Large intestine (tissue), 3 donors: ENCODE results near the gene MSI2. TPM values are rescaled to one million over a fixed set of nuclear protein-coding genes. Genes with fewer than 3 reads are reported as not detected.

Experiments
- DNase-seq, 2 donors: peaks; one replicate each; pipeline versions ENCODE4 v3.0.0 to v3.0.0-alpha.2; 2013
- H3K27ac ChIP-seq: one replicate; pipeline ENCODE4 v1.5.1; 2013; ENCODE audit warnings: low read length
- H3K27me3 ChIP-seq: 2 replicates; pipeline ENCODE4 v1.6.1; 2013; ENCODE audit warnings: low read length; ENCODE audit not compliant: control insufficient read depth, insufficient read depth
- H3K36me3 ChIP-seq: 2 replicates; pipeline ENCODE4 v1.6.1; 2013; ENCODE audit warnings: low read length; ENCODE audit not compliant: control insufficient read depth, insufficient read depth
- H3K4me1 ChIP-seq: one replicate; pipeline ENCODE4 v1.6.1; 2013; ENCODE audit warnings: low read length; ENCODE audit not compliant: control insufficient read depth, insufficient read depth
- H3K4me3 ChIP-seq: one replicate; pipeline ENCODE4 v1.5.1; 2013; ENCODE audit warnings: low read length
- H3K9me3 ChIP-seq: one replicate; pipeline ENCODE4 v1.6.1; 2013; ENCODE audit warnings: mild to moderate bottlenecking, low read depth, low read length, moderate library complexity; ENCODE audit not compliant: control insufficient read depth
- WGBS: methylation state at CpG from one replicate; pipeline ENCODE4 v1.1.5; 2013; ENCODE audit warnings: low lambda C conversion rate; ENCODE audit not compliant: insufficient coverage; 5-methylcytosine and 5-hydroxymethylcytosine counted together
- polyA plus RNA-seq: library from polyadenylated mRNA; unstranded; fragments of 120-200 nt; gene quantifications from one replicate; pipeline ENCODE4 v1.2.1, GENCODE V29; 2013

MSI2 gene
- polyA plus RNA-seq, 1 donor = 46.1 TPM

GRCh38 chr17:57442914-57443571, 186.7 kb downstream of the MSI2 start:
- H3K36me3 ChIP-seq = no peaks in the 10 kb centered on the region
- no peak for DNase-seq
- H3K27ac ChIP-seq = no peak overlapping the region
- no CpG with 5 or more reads among the region's 16 CpGs for WGBS
- H3K27me3 ChIP-seq = no peaks in the 10 kb centered on the region
- no peak overlapping the region for H3K4me3 ChIP-seq
- H3K4me1 ChIP-seq = peaks cover 34% of the 10 kb centered on the region
- no peaks in the 10 kb centered on the region for H3K9me3 ChIP-seq

- no peak for DNase-seq
- Histone ChIP-seq H3K4me3 (no peak overlapping the region), H3K27ac (no peak overlapping the region), H3K9me3 (no peaks in the 10 kb centered on the region), H3K27me3 (no peaks in the 10 kb centered on the region), H3K4me1 (peaks cover 34% of the 10 kb centered on the region), H3K36me3 (no peaks in the 10 kb centered on the region)
- no CpG with 5 or more reads among the region's 5 CpGs for WGBS
Observed at GRCh38 chr17:57443781-57444180, 187.5 kb downstream of the MSI2 start.

GRCh38 chr17:57444682-57445450, 188.5 kb downstream of the MSI2 start:
- Histone ChIP-seq H3K4me3 (no peak overlapping the region), H3K27ac (no peak overlapping the region), H3K27me3 (no peaks in the 10 kb centered on the region), H3K36me3 (no peaks in the 10 kb centered on the region), H3K4me1 (peaks cover 28% of the 10 kb centered on the region), H3K9me3 (no peaks in the 10 kb centered on the region)
- WGBS = 30% methylated on average over 2 of the region's 13 CpGs
- no peak for DNase-seq

- no peak for DNase-seq
- Histone ChIP-seq H3K36me3 (no peaks in the 10 kb centered on the region), H3K4me1 (peaks cover 17% of the 10 kb centered on the region), H3K27me3 (no peaks in the 10 kb centered on the region), H3K4me3 (no peak overlapping the region), H3K9me3 (no peaks in the 10 kb centered on the region), H3K27ac (no peak overlapping the region)
- WGBS = 76% methylated on average over 2 of the region's 17 CpGs
Observed at GRCh38 chr17:57445772-57446472, 189.6 kb downstream of the MSI2 start.

- Histone ChIP-seq H3K9me3 (no peaks in the 10 kb centered on the region), H3K4me1 (peaks cover 7% of the 10 kb centered on the region), H3K36me3 (peaks cover 2% of the 10 kb centered on the region), H3K27me3 (no peaks in the 10 kb centered on the region), H3K4me3 (no peak overlapping the region), H3K27ac (no peak overlapping the region)
- no CpG with 5 or more reads among the region's 10 CpGs for WGBS
- DNase-seq = no peak
Observed at GRCh38 chr17:57447357-57447989, 191.2 kb downstream of the MSI2 start.

GRCh38 chr17:57447990-57448758, 191.9 kb downstream of the MSI2 start:
- WGBS = no CpG with 5 or more reads among the region's 10 CpGs
- Histone ChIP-seq H3K4me3 (no peak overlapping the region), H3K27ac (no peak overlapping the region), H3K4me1 (peaks cover under 1% of the 10 kb centered on the region), H3K9me3 (no peaks in the 10 kb centered on the region), H3K27me3 (no peaks in the 10 kb centered on the region), H3K36me3 (peaks cover 2% of the 10 kb centered on the region)
- no peak for DNase-seq

- Histone ChIP-seq H3K9me3 (no peaks in the 10 kb centered on the region), H3K27ac (no peak overlapping the region), H3K36me3 (peaks cover 2% of the 10 kb centered on the region), H3K27me3 (no peaks in the 10 kb centered on the region), H3K4me1 (no peaks in the 10 kb centered on the region), H3K4me3 (no peak overlapping the region)
- 57% methylated on average over 1 of the region's 7 CpGs for WGBS
- DNase-seq = no peak
Observed at GRCh38 chr17:57448759-57449283, 192.5 kb downstream of the MSI2 start.

- 100% methylated on average over 2 of the region's 8 CpGs for WGBS
Observed at GRCh38 chr17:57451191-57451590, 194.9 kb downstream of the MSI2 start.

GRCh38 chr17:57451643-57452042, 195.3 kb downstream of the MSI2 start:
- Histone ChIP-seq H3K9me3 (no peaks in the 10 kb centered on the region), H3K36me3 (peaks cover 2% of the 10 kb centered on the region), H3K4me1 (no peaks in the 10 kb centered on the region), H3K4me3 (no peak overlapping the region), H3K27ac (no peak overlapping the region), H3K27me3 (no peaks in the 10 kb centered on the region)
- no CpG with 5 or more reads among the region's 7 CpGs for WGBS
- no peak for DNase-seq

More at GRCh38 chr17:57451191-57451590, 194.9 kb downstream of the MSI2 start:
- DNase-seq = no peak
- H3K4me1 ChIP-seq = no peaks in the 10 kb centered on the region
- H3K27ac ChIP-seq = no peak overlapping the region
- H3K36me3 ChIP-seq = peaks cover 2% of the 10 kb centered on the region
- H3K4me3 ChIP-seq = no peak overlapping the region
- H3K9me3 ChIP-seq = no peaks in the 10 kb centered on the region
- H3K27me3 ChIP-seq = no peaks in the 10 kb centered on the region
